Measurements from ENCODE around the gene BCAS1. TPM values are rescaled to one million over a fixed set of nuclear protein-coding genes. Genes with fewer than 3 reads are reported as not detected.

The BCAS1 gene
- total RNA-seq, 1 experiment from 2014 or later = 4.0 TPM

- ChIA-PET CTCF (interaction anchor here (0.7 to 1.5 kb wide), 3 partner anchors 9 to 622 kb away, joined by 3 to 4 read pairs (median 3); no protein-coding TSS in a partner anchor), POLR2A (ENCODE audit: unreplicated experiment) (interaction anchor here (0.7 kb wide), 1 partner anchor 11 kb away, joined by 3 read pairs; no protein-coding TSS in a partner anchor)
- Histone ChIP-seq H3K9me2 (ENCODE audit: insufficient read depth) (no peaks in the 10 kb centered on the region), H3K27me3 (ENCODE audit: insufficient read depth, low read depth) (no peaks in the 10 kb centered on the region), H3K27ac (no peak overlapping the region), H3K79me2 (ENCODE audit: low read depth) (no peaks in the 10 kb centered on the region), H3K4me2 (no peak overlapping the region), H3K36me3 (ENCODE audit: low read depth) (no peaks in the 10 kb centered on the region), H3K4me3 (no peak overlapping the region), H3F3A (ENCODE audit: insufficient read depth, low read depth) (peaks cover 9% of the 10 kb centered on the region; the same call in 1 of the 2 replicates), H2AFZ (no peak overlapping the region), H3K9me3 (ENCODE audit: insufficient read depth, low read depth) (0 out of 2 replicates have a peak, but pooled peaks cover 3% of the 10 kb centered on the region), H3K4me1 (replicated peaks; ENCODE audit: insufficient read depth) (peaks cover 13% of the 10 kb centered on the region), H4K20me1 (ENCODE audit: insufficient read depth) (no peaks in the 10 kb centered on the region)
- DNase-seq = no peak
- intact Hi-C loops (cut with micrococcal nuclease; ENCODE audit: unreplicated experiment) = no loop called here
- no TSS peak for BruUV-seq (replicated peaks)
- TF ChIP-seq CTCF (conservative IDR thresholded peaks at IDR 0.05) = no peak
- TF ChIP-seq EZH2 (IDR thresholded peaks at IDR 0.05; ENCODE audit: low read depth) = no peak
These were observed 35.3 kb upstream of the BCAS1 start for GRCh38 chr20:54105653-54106052.

- no peaks in the 10 kb centered on the region for H3K36me3 ChIP-seq (ENCODE audit: low read depth)
- no peaks in the 10 kb centered on the region for H4K20me1 ChIP-seq (ENCODE audit: insufficient read depth)
- H3K27me3 ChIP-seq (ENCODE audit: insufficient read depth, low read depth) = no peaks in the 10 kb centered on the region
- DNase-seq = no peak
- H3K4me3 ChIP-seq = no peak overlapping the region
- peaks cover under 1% of the 10 kb centered on the region; the same call in 1 of the 2 replicates for H3F3A ChIP-seq (ENCODE audit: insufficient read depth, low read depth)
- no peaks in the 10 kb centered on the region for H3K79me2 ChIP-seq (ENCODE audit: low read depth)
- peaks cover 4% of the 10 kb centered on the region for H3K4me1 ChIP-seq (replicated peaks; ENCODE audit: insufficient read depth)
- no peak overlapping the region for H3K4me2 ChIP-seq
- 0 out of 2 replicates have a peak, but pooled peaks cover 3% of the 10 kb centered on the region for H3K9me3 ChIP-seq (ENCODE audit: insufficient read depth, low read depth)
- TF ChIP-seq EZH2 (IDR thresholded peaks at IDR 0.05; ENCODE audit: low read depth) (no peak), CTCF (conservative IDR thresholded peaks at IDR 0.05) (no peak)
- BruUV-seq (replicated peaks) = no TSS peak
- no peak overlapping the region for H2AFZ ChIP-seq
- H3K27ac ChIP-seq = no peak overlapping the region
- no peaks in the 10 kb centered on the region for H3K9me2 ChIP-seq (ENCODE audit: insufficient read depth)
- ChIA-PET POLR2A (ENCODE audit: unreplicated experiment) (interaction anchor here (0.6 to 0.9 kb wide), 2 partner anchors 37 to 63 kb away, joined by 5 to 6 read pairs; no protein-coding TSS in a partner anchor), CTCF (interaction anchor here (1.0 to 2.0 kb wide), 2 partner anchors 29 to 96 kb away, joined by 3 to 5 read pairs; no protein-coding TSS in a partner anchor)
- intact Hi-C loops (cut with micrococcal nuclease; ENCODE audit: unreplicated experiment) = no loop called here
These were observed 34.4 kb upstream of the BCAS1 start for GRCh38 chr20:54104781-54105180.

GRCh38 chr20:54103762-54104600 is 33.6 kb upstream of the BCAS1 start:
- 0 out of 2 replicates have a peak, but pooled peaks cover 3% of the 10 kb centered on the region for H3K9me3 ChIP-seq (ENCODE audit: insufficient read depth, low read depth)
- H3K4me2 ChIP-seq = no peak overlapping the region
- no peaks in the 10 kb centered on the region for H3K27me3 ChIP-seq (ENCODE audit: insufficient read depth, low read depth)
- no peaks in the 10 kb centered on the region; the same call in 1 of the 2 replicates for H3K4me1 ChIP-seq (replicated peaks; ENCODE audit: insufficient read depth)
- no peak overlapping the region for H2AFZ ChIP-seq
- CTCF ChIA-PET = interaction anchor here (0.5 to 2.0 kb wide), 5 partner anchors 13 to 555 kb away, joined by 3 to 13 read pairs (median 3); no protein-coding TSS in a partner anchor
- no peak overlapping the region for H3K27ac ChIP-seq
- H3K4me3 ChIP-seq = no peak overlapping the region
- no TSS peak for BruUV-seq (replicated peaks)
- intact Hi-C loops (cut with micrococcal nuclease; ENCODE audit: unreplicated experiment) = loop anchor here (1.0 kb wide), 1 partner anchor 19 kb away; no protein-coding TSS in a partner anchor
- H3K9me2 ChIP-seq (ENCODE audit: insufficient read depth) = no peaks in the 10 kb centered on the region
- TF ChIP-seq CTCF (conservative IDR thresholded peaks at IDR 0.05) (no peak), EZH2 (IDR thresholded peaks at IDR 0.05; ENCODE audit: low read depth) (no peak)
- POLR2A ChIA-PET (ENCODE audit: unreplicated experiment) = interaction anchor here (0.6 to 0.9 kb wide), 2 partner anchors 37 to 64 kb away, joined by 5 to 6 read pairs; no protein-coding TSS in a partner anchor
- no peaks in the 10 kb centered on the region for H4K20me1 ChIP-seq (ENCODE audit: insufficient read depth)
- no peaks in the 10 kb centered on the region for H3K36me3 ChIP-seq (ENCODE audit: low read depth)
- no peaks in the 10 kb centered on the region for H3K79me2 ChIP-seq (ENCODE audit: low read depth)
- H3F3A ChIP-seq (ENCODE audit: insufficient read depth, low read depth) = no peaks in the 10 kb centered on the region; the same call in 1 of the 2 replicates
- no peak for DNase-seq
